Measurements from ENCODE around the gene SQSTM1.
A peak's percentile ranks its signal among the peaks of the same experiment; 100 is the strongest.

Gene SQSTM1

GRCh38 chr5:179806250-179807048 is 14.3 kb upstream of the SQSTM1 start, which contains the start of gene MGAT4B:
TSS of gene MGAT4B (minus strand) at chr5:179806866. CDS start at chr5:179806583, 283 bp downstream.
- TF ChIP-seq CTCF (IDR thresholded peaks at IDR 0.05; ENCODE audit: insufficient read depth, low read depth, low read length, missing control alignments) = no peak
- peak within 1 kb of the TSS; percentile 87 for H3K4me3 ChIP-seq (ENCODE audit: low read depth, low read length)
- peak; percentile 88 for DNase-seq (ENCODE audit: low read depth)

- TF ChIP-seq CTCF (IDR thresholded peaks at IDR 0.05; ENCODE audit: insufficient read depth, low read depth, low read length, missing control alignments) = no peak
- DNase-seq (ENCODE audit: low read depth) = no peak
- no peak overlapping the region for H3K4me3 ChIP-seq (ENCODE audit: low read depth, low read length)
Observed at GRCh38 chr5:179812135-179812825, 8.4 kb upstream of the SQSTM1 start.

GRCh38 chr5:179812997-179813607 is 7.6 kb upstream of the SQSTM1 start:
- TF ChIP-seq CTCF (IDR thresholded peaks at IDR 0.05; ENCODE audit: insufficient read depth, low read depth, low read length, missing control alignments) = no peak
- no peak overlapping the region for H3K4me3 ChIP-seq (ENCODE audit: low read depth, low read length)
- no peak for DNase-seq (ENCODE audit: low read depth)

GRCh38 chr5:179814090-179814489 is 6.6 kb upstream of the SQSTM1 start:
- no peak for TF ChIP-seq CTCF (IDR thresholded peaks at IDR 0.05; ENCODE audit: insufficient read depth, low read depth, low read length, missing control alignments)
- no peak overlapping the region for H3K4me3 ChIP-seq (ENCODE audit: low read depth, low read length)
- no peak for DNase-seq (ENCODE audit: low read depth)

- DNase-seq (ENCODE audit: low read depth) = no peak
- no peak overlapping the region for H3K4me3 ChIP-seq (ENCODE audit: low read depth, low read length)
- no peak for TF ChIP-seq CTCF (IDR thresholded peaks at IDR 0.05; ENCODE audit: insufficient read depth, low read depth, low read length, missing control alignments)
Observed at GRCh38 chr5:179815491-179816249, 5.0 kb upstream of the SQSTM1 start.

GRCh38 chr5:179816401-179816795 is 4.3 kb upstream of the SQSTM1 start:
- H3K4me3 ChIP-seq (ENCODE audit: low read depth, low read length) = no peak overlapping the region
- TF ChIP-seq CTCF (IDR thresholded peaks at IDR 0.05; ENCODE audit: insufficient read depth, low read depth, low read length, missing control alignments) = no peak
- no peak for DNase-seq (ENCODE audit: low read depth)

Data from GM12865 (cell line).